T-helper 1 cell (primary cell): ENCODE results near the gene AFMID.
"Not testable (repeated sequence)": the region's sequence is repeated elsewhere in the genome, so short reads cannot be mapped to it uniquely, and the experiment has no call there.

Experiments
- DNase-seq, 5 donors: peaks; one replicate each; pipeline ENCODE4 v3.0.0-alpha.2; 2012 to 2020

AFMID gene

GRCh38 chr17:78224231-78225087, 37.3 kb downstream of the AFMID start:
- DNase-seq, result no peak

GRCh38 chr17:78225088-78225865, 38.1 kb downstream of the AFMID start:
- DNase-seq, result no peak

GRCh38 chr17:78226055-78226758, 39.0 kb downstream of the AFMID start:
- no peak for DNase-seq

GRCh38 chr17:78226759-78227454, 39.7 kb downstream of the AFMID start:
- no peak for DNase-seq

GRCh38 chr17:78227455-78227916, 40.3 kb downstream of the AFMID start:
- DNase-seq, result no peak

GRCh38 chr17:78228176-78228575, 41.0 kb downstream of the AFMID start:
- no peak for DNase-seq

GRCh38 chr17:78230252-78230962, 43.2 kb downstream of the AFMID start:
- DNase-seq, result no peak

GRCh38 chr17:78230996-78231935, 44.1 kb downstream of the AFMID start, which contains the start of gene TMEM235:
Gene TMEM235 (plus strand): TSS chr17:78231631. CDS start chr17:78232024, 393 bp downstream.
- DNase-seq, result no peak

- DNase-seq, result no peak
These were observed 45.1 kb downstream of the AFMID start for GRCh38 chr17:78231991-78232858.

- DNase-seq, result no peak
These were observed 45.7 kb downstream of the AFMID start for GRCh38 chr17:78232859-78233173.

GRCh38 chr17:78233678-78234077, 46.5 kb downstream of the AFMID start:
- DNase-seq, result no peak

- DNase-seq, result no peak
These were observed 47.2 kb downstream of the AFMID start for GRCh38 chr17:78234261-78234865.

GRCh38 chr17:78235022-78235421, 47.9 kb downstream of the AFMID start:
- DNase-seq, result not testable (repeated sequence)

GRCh38 chr17:78235885-78236284, 48.7 kb downstream of the AFMID start:
- DNase-seq, result no peak

- DNase-seq, result no peak
These were observed 49.4 kb downstream of the AFMID start for GRCh38 chr17:78236362-78237127.

- no peak for DNase-seq
These were observed 50.3 kb downstream of the AFMID start for GRCh38 chr17:78237401-78238012.

- no peak for DNase-seq
These were observed 51.8 kb downstream of the AFMID start for GRCh38 chr17:78238823-78239488.
